Glutamatergic neuron (in vitro differentiated cells): ENCODE measurements around the gene ALDH18A1. TPM values are rescaled to one million over a fixed set of nuclear protein-coding genes. Genes with fewer than 3 reads are reported as not detected.

Experiments used
- DNase-seq: peaks from one replicate; pipeline ENCODE4 v3.0.0; 2022
- H3K27ac Mint-ChIP-seq: one replicate; pipeline ENCODE4 v1.8.0; 2020; ENCODE audit warnings: mild to moderate bottlenecking, mixed read lengths, inconsistent platforms; ENCODE audit not compliant: unreplicated experiment
- H3K27me3 Mint-ChIP-seq: one replicate; pipeline ENCODE4 v1.8.0; 2020; ENCODE audit warnings: mild to moderate bottlenecking, moderate library complexity, mixed read lengths, inconsistent platforms; ENCODE audit not compliant: unreplicated experiment
- H3K36me3 Mint-ChIP-seq: one replicate; pipeline ENCODE4 v1.8.0; 2020; ENCODE audit warnings: mild to moderate bottlenecking, mixed read lengths, inconsistent platforms; ENCODE audit not compliant: unreplicated experiment
- H3K4me1 Mint-ChIP-seq: one replicate; pipeline ENCODE4 v1.8.0; 2020; ENCODE audit warnings: mild to moderate bottlenecking, low read depth, mixed read lengths, inconsistent platforms; ENCODE audit not compliant: unreplicated experiment
- H3K4me3 Mint-ChIP-seq: one replicate; pipeline ENCODE4 v1.8.0; 2020; ENCODE audit warnings: mild to moderate bottlenecking, mixed read lengths, inconsistent platforms; ENCODE audit not compliant: unreplicated experiment
- H3K9me3 Mint-ChIP-seq: one replicate; pipeline ENCODE4 v1.8.0; 2020; ENCODE audit warnings: mild to moderate bottlenecking, moderate library complexity, mixed read lengths, inconsistent platforms; ENCODE audit not compliant: unreplicated experiment
- total RNA-seq: library from RNA; stranded (reverse); fragmentation: NEBNext Ultra II Directional; extraction: Animal tissue kit (Norgen Biotek cat#: 25700); gene quantifications from one replicate; pipeline ENCODE4 v1.2.1, GENCODE V29; 2021; ENCODE audit not compliant: unreplicated experiment
- TF ChIP-seq, protein P1 (sequence below): fragments of 200-600 bp; sonication (generic); IDR thresholded peaks from one replicate; pipeline ENCODE4 v1.5.0; 2021; ENCODE audit not compliant: partially characterized antibody, unreplicated experiment

The ALDH18A1 gene
- total RNA-seq, 1 donor from 2014 or later = 32.2 TPM

GRCh38 chr10:95606922-95607321 is 49.6 kb downstream of the ALDH18A1 start:
- H3K4me1 Mint-ChIP-seq = no peaks in the 10 kb centered on the region
- H3K27ac Mint-ChIP-seq = no peak overlapping the region
- peaks cover 5% of the 10 kb centered on the region for H3K36me3 Mint-ChIP-seq
- H3K27me3 Mint-ChIP-seq = peaks cover 1% of the 10 kb centered on the region
- no peak for DNase-seq
- TF ChIP-seq, protein P1, sequence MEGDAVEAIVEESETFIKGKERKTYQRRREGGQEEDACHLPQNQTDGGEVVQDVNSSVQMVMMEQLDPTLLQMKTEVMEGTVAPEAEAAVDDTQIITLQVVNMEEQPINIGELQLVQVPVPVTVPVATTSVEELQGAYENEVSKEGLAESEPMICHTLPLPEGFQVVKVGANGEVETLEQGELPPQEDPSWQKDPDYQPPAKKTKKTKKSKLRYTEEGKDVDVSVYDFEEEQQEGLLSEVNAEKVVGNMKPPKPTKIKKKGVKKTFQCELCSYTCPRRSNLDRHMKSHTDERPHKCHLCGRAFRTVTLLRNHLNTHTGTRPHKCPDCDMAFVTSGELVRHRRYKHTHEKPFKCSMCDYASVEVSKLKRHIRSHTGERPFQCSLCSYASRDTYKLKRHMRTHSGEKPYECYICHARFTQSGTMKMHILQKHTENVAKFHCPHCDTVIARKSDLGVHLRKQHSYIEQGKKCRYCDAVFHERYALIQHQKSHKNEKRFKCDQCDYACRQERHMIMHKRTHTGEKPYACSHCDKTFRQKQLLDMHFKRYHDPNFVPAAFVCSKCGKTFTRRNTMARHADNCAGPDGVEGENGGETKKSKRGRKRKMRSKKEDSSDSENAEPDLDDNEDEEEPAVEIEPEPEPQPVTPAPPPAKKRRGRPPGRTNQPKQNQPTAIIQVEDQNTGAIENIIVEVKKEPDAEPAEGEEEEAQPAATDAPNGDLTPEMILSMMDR = no peak
- H3K9me3 Mint-ChIP-seq = peaks cover 4% of the 10 kb centered on the region
- H3K4me3 Mint-ChIP-seq = no peak overlapping the region

GRCh38 chr10:95605163-95605562 is 51.3 kb downstream of the ALDH18A1 start:
- H3K36me3 Mint-ChIP-seq = peaks cover 5% of the 10 kb centered on the region
- TF ChIP-seq, protein P1 = no peak
- peaks cover 3% of the 10 kb centered on the region for H3K4me1 Mint-ChIP-seq
- no peak overlapping the region for H3K4me3 Mint-ChIP-seq
- H3K27me3 Mint-ChIP-seq = peaks cover 1% of the 10 kb centered on the region
- H3K27ac Mint-ChIP-seq = no peak overlapping the region
- DNase-seq = no peak
- H3K9me3 Mint-ChIP-seq = peaks cover 4% of the 10 kb centered on the region

DNA sequence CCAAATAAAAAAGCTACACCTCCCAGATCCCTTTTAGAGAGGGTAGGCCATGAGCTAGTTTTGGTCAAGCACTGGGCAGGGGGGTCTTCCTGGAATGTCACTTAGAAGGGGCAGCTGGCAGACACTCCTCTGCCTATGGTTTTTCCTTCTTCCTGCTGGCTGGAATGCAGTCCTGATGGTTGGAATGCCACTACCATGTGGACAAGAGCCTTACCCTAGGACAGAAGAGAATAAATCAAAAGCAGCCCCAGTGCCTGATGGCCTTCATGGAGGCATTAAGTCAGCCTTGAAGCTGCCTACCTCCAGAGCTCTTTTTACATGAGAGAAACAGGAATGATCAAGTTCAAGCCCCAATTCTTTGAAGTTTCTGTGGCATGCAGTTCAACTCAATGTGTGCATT is 51.9 kb downstream of the ALDH18A1 start:
- no peak overlapping the region for H3K27ac Mint-ChIP-seq
- TF ChIP-seq, protein P1 = no peak

DNA sequence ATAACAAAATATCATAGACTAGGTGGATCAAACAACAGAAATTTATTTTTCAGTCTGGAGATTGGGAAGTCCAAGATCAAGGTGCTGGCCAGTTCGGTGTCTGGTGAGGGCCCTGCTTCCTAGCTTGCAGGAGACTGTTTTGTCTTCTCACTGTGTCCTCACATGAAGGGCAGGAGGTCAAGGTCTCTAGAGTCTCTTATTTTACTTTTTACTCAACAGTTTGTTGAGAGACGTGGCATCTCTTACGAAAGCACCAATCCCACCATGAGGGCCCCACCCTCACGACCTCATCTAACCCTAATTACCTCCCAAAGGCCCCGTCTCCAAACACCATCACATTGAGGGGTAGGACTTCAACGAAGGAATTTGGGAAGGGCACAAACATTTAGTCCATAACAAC is 54.1 kb downstream of the ALDH18A1 start:
- peaks cover 1% of the 10 kb centered on the region for H3K27me3 Mint-ChIP-seq
- peaks cover 2% of the 10 kb centered on the region for H3K9me3 Mint-ChIP-seq
- no peak for DNase-seq
- no peak overlapping the region for H3K27ac Mint-ChIP-seq
- peaks cover 3% of the 10 kb centered on the region for H3K4me1 Mint-ChIP-seq
- TF ChIP-seq, protein P1 = no peak
- H3K36me3 Mint-ChIP-seq = no peaks in the 10 kb centered on the region
- H3K4me3 Mint-ChIP-seq = no peak overlapping the region

More for the DNA sequence above, 51.9 kb downstream of the ALDH18A1 start:
- peaks cover 3% of the 10 kb centered on the region for H3K4me1 Mint-ChIP-seq
- no peak overlapping the region for H3K4me3 Mint-ChIP-seq
- peaks cover 5% of the 10 kb centered on the region for H3K36me3 Mint-ChIP-seq
- peaks cover 1% of the 10 kb centered on the region for H3K27me3 Mint-ChIP-seq
- DNase-seq = no peak
- H3K9me3 Mint-ChIP-seq = peaks cover 4% of the 10 kb centered on the region

DNA sequence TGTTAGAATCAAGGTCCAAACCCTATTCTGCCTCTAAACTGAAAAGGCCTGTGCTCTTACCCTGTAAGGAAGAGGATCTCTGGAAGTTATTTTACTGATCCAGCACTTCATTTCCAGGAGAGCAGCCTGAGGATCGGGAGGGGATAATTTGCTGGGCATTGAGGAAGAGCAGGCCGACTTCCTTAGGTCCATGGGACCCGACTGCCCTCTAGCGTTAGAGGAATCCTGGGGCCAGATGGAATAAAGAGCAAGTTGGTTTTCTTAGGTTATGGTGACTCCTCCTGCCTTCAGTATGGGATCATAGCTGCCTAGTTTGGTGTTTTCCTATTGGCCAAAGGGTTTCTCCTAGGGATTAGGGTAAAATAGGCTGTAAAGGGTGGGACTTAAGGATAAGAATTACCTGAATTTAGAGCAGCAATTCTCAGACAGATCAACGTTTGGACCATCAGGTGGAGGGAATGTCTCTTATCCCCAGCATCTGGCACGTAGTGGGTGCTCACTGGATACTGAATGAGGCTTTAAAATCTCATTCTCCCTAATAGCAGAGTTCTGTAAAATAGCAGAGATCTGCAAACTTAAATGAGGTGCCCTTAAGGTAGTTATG is 55.3 kb downstream of the ALDH18A1 start:
- H3K27me3 Mint-ChIP-seq = no peaks in the 10 kb centered on the region
- DNase-seq = peak; percentile 82
- peaks cover 2% of the 10 kb centered on the region for H3K9me3 Mint-ChIP-seq
- no peaks in the 10 kb centered on the region for H3K36me3 Mint-ChIP-seq
- TF ChIP-seq, protein P1 = peak; percentile 71
- H3K4me3 Mint-ChIP-seq = no peak overlapping the region
- H3K27ac Mint-ChIP-seq = no peak overlapping the region
- peaks cover 3% of the 10 kb centered on the region for H3K4me1 Mint-ChIP-seq
